MM.1S (cell line): Measurements from ENCODE around the gene TMEM106C.

Source experiments
- CTCF ChIP-seq: fragments of 300-600 bp; sonication (generic); IDR thresholded peaks from 2 replicates; pipeline ENCODE4 v1.5.1; 2016; ENCODE audit warnings: antibody characterized with exemption, low read length, mixed read lengths
- EZH2 ChIP-seq: fragments of 300-600 bp; sonication (generic); optimal IDR thresholded peaks from 2 replicates; pipeline ENCODE3; 2017; ENCODE audit warnings: low read depth, mild to moderate bottlenecking, antibody characterized with exemption, low read length, mixed read lengths
- EZH2phosphoT487 ChIP-seq: fragments of 300-600 bp; sonication (generic); IDR thresholded peaks from 2 replicates; pipeline ENCODE4 v1.6.1; 2018; ENCODE audit warnings: antibody characterized with exemption, low read length

- TF ChIP-seq CTCF (no peak), EZH2 (no peak), EZH2phosphoT487 (no peak)
Observed at GRCh38 chr12:47979686-47980085, 16.3 kb downstream of the TMEM106C start.
